Measurements from ENCODE around the gene HOXA1.
"Not testable (repeated sequence)": the region's sequence is repeated elsewhere in the genome, so short reads cannot be mapped to it uniquely, and the experiment has no call there.

HOXA1 gene

DNA sequence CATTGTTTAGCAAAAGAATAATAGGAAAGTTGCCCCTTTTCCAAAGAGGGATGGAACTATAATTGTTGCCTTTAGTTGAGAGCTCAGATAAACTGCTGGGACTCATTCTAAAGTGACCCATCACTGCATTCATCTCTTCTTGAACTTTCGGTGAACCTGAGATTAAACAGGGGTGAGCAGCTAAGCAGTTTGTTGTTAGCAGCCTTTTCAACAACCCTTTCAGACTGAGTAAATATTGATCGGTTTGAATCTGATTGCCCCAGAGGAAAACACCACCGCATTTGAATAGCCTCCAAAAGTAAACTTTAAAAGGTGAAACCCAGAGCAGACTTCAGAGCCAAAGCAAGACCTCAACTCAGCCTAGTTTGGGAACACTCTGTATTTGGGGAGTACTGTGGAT is 4.7 kb downstream of the HOXA1 start:
- no peak for DNase-seq

GRCh38 chr7:27088002-27088922 is 7.5 kb downstream of the HOXA1 start:
- DNase-seq, result no peak

DNA sequence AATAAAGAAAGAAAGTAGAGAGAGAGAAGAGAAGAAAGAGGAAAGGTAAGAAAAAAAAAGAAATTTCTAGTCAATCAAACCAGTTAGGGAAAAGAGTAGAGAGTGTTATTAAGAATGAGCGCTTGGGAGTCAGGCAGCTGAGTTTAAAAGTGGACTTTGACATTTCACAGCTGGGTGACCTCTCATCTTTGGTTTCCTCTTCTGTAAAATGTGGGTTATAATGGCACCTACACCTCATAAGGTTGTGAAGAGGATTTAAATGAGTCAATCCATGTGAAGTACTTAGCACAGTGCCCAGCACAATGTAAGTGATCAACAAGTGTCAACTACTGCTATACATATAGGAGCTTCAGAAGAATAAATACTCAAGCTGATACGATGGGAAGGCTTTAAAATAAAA is 12.2 kb downstream of the HOXA1 start:
- DNase-seq, result no peak

DNA sequence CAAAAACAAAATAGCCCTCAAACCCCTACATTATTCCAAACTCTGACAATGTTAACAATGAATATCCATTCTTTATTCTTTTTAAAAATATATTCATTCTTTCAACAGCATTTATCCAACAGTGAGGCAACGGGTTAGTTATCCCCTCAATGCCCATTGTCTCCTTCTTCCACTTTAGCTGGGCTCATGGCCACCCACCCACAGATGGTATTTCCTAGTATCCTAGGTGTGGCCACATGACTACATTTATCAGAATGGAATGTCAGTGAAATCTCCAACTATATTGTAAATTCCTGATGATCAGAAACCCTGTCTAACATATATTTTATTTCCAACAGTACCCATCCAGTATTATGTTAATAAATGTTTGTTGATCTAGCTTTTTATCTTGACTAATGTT is 13.6 kb downstream of the HOXA1 start:
- no peak for DNase-seq

- no peak for DNase-seq
These were observed 14.9 kb downstream of the HOXA1 start for GRCh38 chr7:27080844-27081436.

DNA sequence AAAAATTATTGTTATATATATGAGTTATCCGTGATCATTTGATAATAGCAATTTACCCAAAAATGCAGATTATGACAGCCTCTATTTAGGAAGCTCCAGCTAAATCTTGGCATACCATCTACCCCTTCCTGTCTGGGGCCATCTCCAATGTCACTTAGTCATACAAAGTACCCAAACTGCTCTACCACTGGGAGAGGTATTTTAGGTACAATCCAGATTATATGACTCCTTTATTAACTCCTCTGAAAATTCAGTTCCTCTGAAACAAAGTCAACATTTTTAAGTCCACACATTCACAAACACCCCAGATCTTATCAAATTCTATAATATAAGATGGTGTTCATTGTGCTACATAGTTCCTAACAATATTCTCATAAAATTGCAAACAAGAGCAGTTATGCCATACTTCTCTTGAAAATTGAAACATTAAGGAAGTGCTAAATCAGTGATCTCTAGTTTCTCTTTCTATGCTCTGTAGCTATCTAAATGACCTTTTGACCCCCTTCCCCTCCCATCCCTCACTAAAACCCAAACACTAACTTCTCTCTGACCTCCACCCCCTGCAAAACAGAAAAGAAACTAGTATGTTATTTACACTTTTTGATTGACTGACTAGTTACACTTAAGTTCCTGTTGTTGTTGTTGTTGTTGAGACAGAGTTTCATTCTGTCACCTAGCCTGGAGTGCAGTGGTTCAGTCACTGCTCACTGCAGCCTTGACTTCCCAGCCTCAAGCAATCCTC is 16.4 kb downstream of the HOXA1 start:
- DNase-seq, result no peak

- DNase-seq, result no peak
These were observed 17.1 kb downstream of the HOXA1 start for GRCh38 chr7:27078616-27079233.

DNA sequence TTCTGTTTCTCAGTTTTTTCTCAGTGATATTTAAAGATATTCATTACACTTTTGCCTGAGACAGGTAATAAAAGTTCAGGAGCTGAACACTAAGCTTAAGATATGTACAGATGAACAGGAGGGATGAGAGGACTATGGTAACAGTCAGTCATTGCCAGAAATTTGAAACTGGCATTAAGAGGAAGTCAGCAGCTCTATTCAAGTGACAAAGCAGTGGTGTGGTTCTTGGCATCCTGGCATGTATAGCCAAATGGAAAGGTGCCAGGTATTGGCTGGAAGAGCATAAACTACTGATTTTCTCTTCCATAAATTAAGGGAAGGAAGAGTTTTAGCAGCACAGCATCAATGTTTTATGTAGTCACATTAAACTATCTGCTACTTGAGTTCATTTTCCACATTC is 22.7 kb downstream of the HOXA1 start:
- DNase-seq, result peak; percentile 31

DNA sequence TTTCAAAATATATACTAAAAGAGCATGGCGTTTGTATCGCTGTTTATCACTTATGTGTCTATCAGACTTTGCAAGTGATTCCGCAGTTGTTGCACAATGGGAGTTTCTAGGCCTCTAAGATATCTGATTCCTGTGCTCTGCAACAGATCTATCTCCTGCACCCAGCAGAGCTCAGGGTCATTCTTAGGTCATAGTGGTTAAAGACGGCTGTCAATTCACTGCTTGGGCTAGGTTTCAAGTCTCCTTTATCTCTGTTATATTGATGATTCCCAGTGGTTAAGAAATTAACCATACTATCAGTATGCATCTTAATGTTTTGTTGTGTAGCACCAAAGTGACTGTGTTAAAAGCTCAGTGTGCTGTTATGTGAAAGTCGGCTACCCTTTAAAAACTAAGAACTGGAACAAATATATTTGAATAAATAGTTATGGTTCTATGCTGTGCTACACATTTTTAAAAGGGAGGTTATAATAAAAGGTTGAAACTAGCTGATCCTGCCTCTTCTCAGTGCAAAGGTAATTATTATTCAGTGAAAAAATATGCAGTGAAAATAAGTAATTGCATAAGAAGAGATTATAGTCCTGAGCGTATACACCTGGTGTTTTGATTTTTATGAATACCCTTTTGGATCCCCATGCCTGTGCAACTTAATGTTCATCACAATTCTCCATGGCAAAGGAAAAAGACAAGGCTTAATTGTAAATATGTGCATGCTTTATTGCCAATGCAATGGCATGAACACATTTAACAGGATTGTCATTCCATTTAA is 24.0 kb downstream of the HOXA1 start:
- peak; percentile 41 for DNase-seq

GRCh38 chr7:27068259-27068658 is 27.5 kb downstream of the HOXA1 start:
- no peak for DNase-seq

- no peak for DNase-seq
These were observed 29.7 kb downstream of the HOXA1 start for GRCh38 chr7:27066148-27066547.

GRCh38 chr7:27065709-27066108 is 30.1 kb downstream of the HOXA1 start:
- no peak for DNase-seq

DNA sequence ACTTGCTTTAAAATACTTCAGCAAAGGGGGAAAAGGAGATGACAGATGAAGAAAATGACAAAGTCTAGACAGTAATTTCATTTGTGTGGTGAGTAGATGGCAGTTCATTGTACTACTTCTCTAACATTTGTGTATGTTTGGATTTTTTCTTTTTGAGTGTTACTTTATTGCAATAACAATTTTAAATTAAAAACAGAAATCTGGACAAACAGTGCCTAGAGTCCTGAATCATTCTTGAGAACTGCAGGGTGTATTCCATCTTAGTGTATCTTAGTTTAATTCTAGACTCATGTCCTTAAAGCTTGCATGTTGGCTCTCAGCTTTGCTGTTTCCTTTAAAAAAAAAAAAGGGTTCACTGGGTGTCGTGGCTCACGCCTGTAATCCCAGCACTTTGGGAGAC is 31.1 kb downstream of the HOXA1 start:
- DNase-seq, result no peak

DNA sequence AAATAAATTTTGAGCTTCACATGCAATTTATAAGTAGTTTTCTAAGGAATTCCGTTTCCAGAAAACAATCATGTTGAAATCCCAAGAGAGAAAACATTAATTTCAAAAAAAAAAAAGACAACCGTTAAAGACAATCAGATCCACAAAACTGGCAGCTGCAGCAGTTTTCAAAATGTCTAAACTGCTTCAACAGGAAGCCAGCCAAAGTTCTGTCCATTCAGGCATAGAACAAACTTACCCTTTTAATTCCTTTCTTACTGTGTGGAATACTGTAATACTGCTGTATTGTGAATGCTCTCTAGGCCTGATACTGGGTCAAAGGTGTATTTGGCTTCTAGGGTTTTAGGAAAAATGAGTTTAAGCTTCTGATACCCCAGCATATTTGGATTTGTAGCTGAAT is 31.6 kb downstream of the HOXA1 start:
- peak; percentile 3 for DNase-seq

- DNase-seq, result no peak
These were observed 32.9 kb downstream of the HOXA1 start for GRCh38 chr7:27062946-27063345.

DNA sequence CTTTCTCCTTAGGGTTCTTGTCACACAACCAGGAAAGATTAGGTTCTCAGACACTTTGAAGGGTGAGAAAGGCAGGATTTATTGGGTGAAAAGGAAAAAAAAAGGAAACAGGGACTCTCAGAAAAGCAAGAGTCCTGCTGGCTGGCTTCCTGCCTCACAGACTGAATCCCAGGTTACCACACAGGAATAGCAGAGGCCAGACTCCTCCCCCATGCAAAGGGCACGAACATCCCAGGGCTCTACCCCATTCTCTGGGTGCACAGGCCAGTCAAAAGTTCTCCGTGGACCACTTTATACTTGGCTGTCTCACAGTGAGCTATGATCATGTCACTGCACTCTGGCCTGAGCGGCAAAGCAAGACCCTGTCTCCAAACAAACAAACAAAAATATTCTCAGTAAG is 42.6 kb downstream of the HOXA1 start:
- DNase-seq, result no peak

- DNase-seq, result no peak
These were observed 44.3 kb downstream of the HOXA1 start for GRCh38 chr7:27051451-27051850.

GRCh38 chr7:27048438-27048837 is 47.4 kb downstream of the HOXA1 start:
- DNase-seq, result no peak

- DNase-seq, result no peak
These were observed 48.8 kb downstream of the HOXA1 start for GRCh38 chr7:27046854-27047549.

DNA sequence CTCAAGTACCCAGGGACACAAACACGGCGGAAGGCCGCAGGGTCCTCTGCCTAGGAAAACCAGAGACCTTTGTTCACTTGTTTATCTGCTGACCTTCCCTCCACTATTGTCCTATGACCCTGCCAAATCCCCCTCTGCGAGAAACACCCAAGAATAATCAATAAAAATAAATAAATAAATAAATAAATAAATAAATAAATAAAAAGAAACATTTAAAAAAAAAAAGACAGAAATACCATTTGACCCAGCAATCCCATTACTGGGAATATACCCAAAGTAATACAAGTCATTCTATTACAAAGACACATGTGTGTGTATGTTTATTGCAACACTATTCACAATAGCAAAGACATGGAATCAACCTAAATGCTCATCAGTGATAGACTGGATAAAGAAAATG is 49.8 kb downstream of the HOXA1 start:
- not testable (repeated sequence) for DNase-seq

GRCh38 chr7:27045066-27045465 is 50.7 kb downstream of the HOXA1 start:
- DNase-seq, result not testable (repeated sequence)

Data from NCI-H2171 treated with DMSO at 0.1 percent for 48 hours (cell line).